ENCODE results near the gene PGAP2.
"Not testable (repeated sequence)": the region's sequence is repeated elsewhere in the genome, so short reads cannot be mapped to it uniquely, and the experiment has no call there.

The PGAP2 gene

GRCh38 chr11:3807909-3808860 lies at the start of gene PGAP2:
PGAP2 (plus strand) TSS chr11:3808560; CDS start chr11:3811260, 2,700 bp downstream.
- DNase-seq (ENCODE audit: low read depth in 2 of 3, low spot score in 1 of 3), result peak in 2 of 3 donors; percentile 27 to 49

DNA sequence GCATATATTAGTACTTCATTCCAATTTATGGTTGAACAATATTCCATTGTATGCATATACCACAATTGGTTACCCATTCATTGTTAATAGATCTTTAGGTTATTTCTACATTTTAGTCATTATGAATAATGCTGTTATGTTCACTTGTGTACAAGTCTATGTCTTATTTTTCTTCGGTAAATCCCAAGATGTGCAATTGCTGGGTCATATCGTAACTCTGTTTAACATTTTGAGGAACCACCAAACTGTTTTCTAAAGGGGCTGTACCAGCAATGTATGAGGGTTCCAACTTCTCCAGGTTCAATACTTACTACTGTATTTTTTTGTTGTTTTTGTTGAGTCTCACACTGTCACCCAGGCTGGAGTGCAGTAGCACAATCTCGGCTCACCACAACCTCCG lies 44.1 kb upstream of the PGAP2 start:
- DNase-seq (ENCODE audit: low read depth in 2 of 3, low spot score in 1 of 3), result no peak

- DNase-seq (ENCODE audit: low read depth in 2 of 3, low spot score in 1 of 3), result not testable (repeated sequence)
Observed at GRCh38 chr11:3766836-3767235, 41.5 kb upstream of the PGAP2 start.

DNA sequence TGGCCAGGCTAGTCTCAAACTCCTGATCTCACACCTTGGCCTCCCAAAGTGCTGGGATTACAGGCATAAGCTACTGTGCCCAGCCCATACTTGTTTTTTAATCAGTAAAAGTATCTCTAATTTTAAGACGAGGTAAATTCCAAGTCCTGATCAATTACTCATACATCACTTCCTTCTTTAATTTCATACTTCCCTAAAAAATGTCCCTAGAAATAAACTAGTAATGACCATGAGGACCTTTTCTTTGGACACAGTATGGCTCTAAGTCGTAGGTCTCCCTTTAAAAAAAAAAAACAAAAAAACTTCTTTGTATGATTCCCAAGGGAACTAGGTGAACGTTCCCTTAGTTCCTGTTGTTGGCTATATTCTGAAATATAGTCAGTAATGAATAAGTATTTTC lies 40.8 kb upstream of the PGAP2 start:
- no peak for DNase-seq (ENCODE audit: low read depth in 2 of 3, low spot score in 1 of 3)

DNA sequence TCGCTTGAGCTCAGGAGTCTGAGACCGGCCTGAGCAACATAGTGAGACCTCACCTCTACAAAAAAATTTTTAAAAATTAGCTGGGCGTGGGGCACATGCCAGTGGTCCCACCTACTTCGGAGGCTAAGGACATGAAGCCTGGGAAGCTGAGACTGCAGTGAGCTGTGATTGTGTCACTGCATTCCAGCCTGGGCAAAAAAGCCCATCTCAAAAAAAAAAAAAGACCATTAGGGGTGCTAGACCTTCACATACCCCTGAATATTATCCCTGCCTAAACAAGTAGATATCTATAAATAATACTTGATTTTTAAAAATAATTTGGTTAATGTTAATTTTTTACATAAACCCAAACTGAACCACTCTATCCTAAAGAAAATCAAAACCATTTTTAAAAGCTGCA lies 35.2 kb upstream of the PGAP2 start:
- no peak for DNase-seq (ENCODE audit: low read depth in 2 of 3, low spot score in 1 of 3)

DNA sequence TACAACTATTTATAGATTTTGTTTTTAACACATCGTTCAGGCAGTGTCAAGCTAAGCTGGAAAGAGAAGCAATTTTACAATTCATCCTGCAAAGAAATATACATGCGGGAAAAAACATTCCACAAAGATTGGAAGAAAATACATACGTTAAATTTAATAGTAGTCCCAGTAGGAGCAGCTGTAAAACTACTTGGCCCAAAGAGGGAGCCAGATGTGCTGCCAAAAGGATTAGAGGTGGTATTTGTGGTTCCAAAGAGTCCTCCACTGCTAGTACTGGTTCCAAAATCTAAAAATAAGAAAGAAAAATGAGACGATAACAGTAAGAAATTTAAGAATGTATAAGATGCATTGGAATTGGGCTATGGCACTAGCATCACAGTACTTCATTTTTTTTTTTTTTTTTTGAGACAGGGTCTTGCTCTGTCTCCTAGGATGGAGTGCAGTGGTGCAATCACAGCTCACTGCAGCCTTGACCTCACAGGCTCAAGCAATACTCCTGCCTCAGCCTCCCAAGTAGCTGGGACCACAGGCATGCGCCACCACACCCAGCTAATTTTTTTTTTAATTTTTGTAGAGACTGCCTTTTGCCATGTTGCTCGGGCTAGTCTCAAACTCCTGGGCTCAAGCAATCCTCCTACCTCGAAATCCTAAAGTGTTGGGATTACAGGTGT lies 32.5 kb upstream of the PGAP2 start:
- no peak for DNase-seq (ENCODE audit: low read depth in 2 of 3, low spot score in 1 of 3)

- DNase-seq (ENCODE audit: low read depth in 2 of 3, low spot score in 1 of 3), result no peak
Observed at GRCh38 chr11:3781423-3781822, 26.9 kb upstream of the PGAP2 start.

GRCh38 chr11:3782963-3783362 lies 25.4 kb upstream of the PGAP2 start:
- DNase-seq (ENCODE audit: low read depth in 2 of 3, low spot score in 1 of 3), result no peak

DNA sequence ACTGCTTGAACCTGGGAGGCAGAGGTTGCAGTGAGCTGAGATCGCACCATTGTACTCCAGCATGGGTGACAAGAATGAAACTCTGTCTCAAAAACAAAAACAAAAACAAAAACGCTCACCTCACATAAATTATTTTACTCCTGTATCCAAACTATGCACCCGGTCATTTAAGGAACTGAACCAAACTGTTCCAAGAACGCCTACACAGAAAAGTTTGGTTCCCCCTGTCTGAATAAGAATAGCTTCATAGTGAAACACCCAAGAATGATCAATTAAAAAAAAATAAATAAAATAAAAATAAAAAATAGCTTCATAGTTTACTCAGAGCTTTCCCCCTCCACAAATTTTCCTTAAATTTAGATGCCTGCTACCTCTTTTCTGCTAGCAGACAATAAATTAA lies 24.7 kb upstream of the PGAP2 start:
- DNase-seq (ENCODE audit: low read depth in 2 of 3, low spot score in 1 of 3), result no peak

DNA sequence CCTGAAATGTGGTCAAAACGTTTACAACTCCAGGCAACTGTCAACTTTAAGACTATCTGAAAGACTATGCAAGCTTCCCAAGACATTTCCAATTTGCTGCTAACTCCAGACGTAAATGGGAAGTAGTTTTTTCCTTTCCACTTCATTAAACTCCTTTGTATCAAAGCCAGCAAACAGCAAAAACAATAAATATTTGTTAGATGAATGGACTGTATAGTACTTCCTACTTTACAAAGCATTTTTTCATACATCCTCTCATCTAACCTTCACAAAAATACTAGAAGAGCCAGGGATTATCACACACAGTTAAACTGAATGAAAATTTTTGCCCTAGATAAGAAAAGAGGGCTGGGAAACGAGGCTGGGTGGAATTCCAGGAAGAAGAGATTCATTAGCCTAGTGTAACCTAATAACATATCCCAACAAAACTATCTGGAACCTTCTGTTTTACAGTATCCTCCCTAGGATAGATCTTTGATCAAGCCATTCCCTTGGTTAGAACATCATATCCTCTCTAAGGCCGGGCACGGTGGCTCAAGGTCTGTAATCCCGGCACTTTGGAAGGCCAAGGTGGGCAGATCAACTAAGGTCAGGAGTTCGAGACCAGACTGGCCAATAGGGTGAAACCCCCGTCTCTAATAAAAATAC lies 21.5 kb upstream of the PGAP2 start:
- DNase-seq (ENCODE audit: low read depth in 2 of 3, low spot score in 1 of 3), result no peak

- not testable (repeated sequence) for DNase-seq (ENCODE audit: low read depth in 2 of 3, low spot score in 1 of 3)
Observed at GRCh38 chr11:3794387-3794786, 14.0 kb upstream of the PGAP2 start.

DNA sequence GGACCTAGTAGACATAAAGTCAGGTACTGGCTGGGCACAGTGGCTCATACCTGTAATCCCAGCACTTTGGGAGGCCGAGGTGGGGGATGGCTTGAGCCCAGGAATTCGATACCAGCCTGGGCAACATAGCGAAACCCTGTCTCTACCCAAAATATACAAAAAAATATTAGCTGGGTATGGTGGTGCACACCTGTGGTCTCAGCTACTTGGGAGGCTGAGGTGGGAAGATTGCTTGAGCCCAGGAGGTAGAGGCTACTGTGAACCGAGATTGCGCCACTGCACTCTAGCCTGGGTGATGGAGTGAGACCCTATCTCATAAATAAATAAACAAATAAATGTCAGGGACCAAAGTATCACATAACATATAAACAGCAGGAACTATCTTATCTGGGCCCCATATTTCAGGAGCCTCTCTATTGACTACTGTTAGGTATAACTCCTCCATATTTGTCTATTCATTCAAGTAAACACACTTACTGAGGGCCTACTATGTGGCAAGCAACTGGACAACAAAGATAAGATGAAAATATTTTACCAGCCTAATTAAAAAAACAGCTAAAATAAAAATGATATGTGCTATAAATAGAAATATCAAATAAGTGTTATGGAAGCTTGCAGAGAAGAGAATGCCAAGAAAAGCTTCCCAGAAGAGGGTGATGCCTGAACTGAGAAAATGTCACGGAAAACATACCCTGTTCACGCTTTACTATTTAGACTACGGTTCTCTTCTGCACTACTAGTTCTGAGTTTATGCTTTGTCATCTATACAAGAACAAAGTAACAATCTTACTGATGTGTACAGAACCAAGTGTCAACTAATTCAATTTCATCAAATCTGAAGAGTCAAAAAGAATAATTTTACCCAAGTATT lies 13.0 kb upstream of the PGAP2 start:
- DNase-seq (ENCODE audit: low read depth in 2 of 3, low spot score in 1 of 3), result no peak

GRCh38 chr11:3796002-3796311 lies 12.4 kb upstream of the PGAP2 start:
- DNase-seq (ENCODE audit: low read depth in 2 of 3, low spot score in 1 of 3), result no peak

DNA sequence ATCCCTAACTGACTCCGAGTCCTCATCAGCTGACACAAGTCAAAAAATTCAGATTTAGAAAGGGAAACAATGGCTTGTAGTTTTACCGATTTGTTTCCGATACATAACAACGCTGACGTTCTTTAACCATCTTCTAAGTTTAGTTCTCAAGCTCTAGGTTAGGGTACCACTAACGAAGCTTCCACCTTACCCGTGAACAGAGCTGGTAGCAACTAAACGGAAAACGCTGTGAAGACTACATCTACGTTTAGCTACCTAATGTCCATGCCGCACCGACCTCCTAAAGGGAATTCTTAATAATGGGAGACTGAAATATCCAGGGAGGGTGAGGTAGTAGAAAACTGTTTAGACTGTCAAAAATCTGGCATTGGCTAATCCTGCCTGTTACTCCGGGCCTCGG lies 12.0 kb upstream of the PGAP2 start:
- no peak for DNase-seq (ENCODE audit: low read depth in 2 of 3, low spot score in 1 of 3)

- no peak for DNase-seq (ENCODE audit: low read depth in 2 of 3, low spot score in 1 of 3)
Observed at GRCh38 chr11:3796801-3797328, 11.5 kb upstream of the PGAP2 start.

- DNase-seq (ENCODE audit: low read depth in 2 of 3, low spot score in 1 of 3), result peak; percentile 99 to 100 (median 99)
Observed at GRCh38 chr11:3797329-3798090, 10.8 kb upstream of the PGAP2 start, which contains the start of gene NUP98. NUP98 (minus strand) TSS chr11:3797554; CDS start chr11:3782117, 15,437 bp downstream.

DNA sequence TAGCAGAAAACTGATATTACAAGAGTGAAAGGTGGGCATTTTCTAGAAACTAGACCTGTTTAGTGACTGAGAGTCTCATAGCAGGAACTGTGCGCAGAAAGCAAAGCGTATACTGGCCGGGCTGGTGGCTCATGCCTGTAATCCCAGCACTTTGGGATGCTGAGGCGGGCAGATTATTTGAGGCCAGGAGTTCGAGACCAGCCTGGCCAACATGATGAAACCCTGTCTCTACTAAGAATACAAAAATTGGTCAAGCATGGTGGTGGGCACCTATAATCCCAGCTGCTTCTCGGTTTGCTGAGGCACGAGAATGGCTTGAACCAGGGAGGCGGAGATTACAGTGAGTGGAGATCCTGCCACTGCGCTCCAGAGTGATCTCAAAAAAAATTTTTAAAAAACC lies 9.2 kb upstream of the PGAP2 start:
- no peak for DNase-seq (ENCODE audit: low read depth in 2 of 3, low spot score in 1 of 3)

- no peak for DNase-seq (ENCODE audit: low read depth in 2 of 3, low spot score in 1 of 3)
Observed at GRCh38 chr11:3799873-3800272, 8.5 kb upstream of the PGAP2 start.

- no peak for DNase-seq (ENCODE audit: low read depth in 2 of 3, low spot score in 1 of 3)
Observed at GRCh38 chr11:3802011-3802790, 6.2 kb upstream of the PGAP2 start.

Data from stimulated activated CD4-positive, alpha-beta T cell treated with anti-CD3 and anti-CD28 coated beads, Interleukin-12 subunit alpha, Interleukin-12 subunit beta, amount 100 ng/mL, for 48 hours (primary cell).